Hematopoietic multipotent progenitor cell treated with erythropoietin and hydrocortisone succinate and interleukin-3 and kit ligand, for 4 days (in vitro differentiated cells): ENCODE measurements around the gene FAM98A.
A peak's percentile ranks its signal among the peaks of the same experiment; 100 is the strongest.

Experiments used
- DNase-seq: peaks from one replicate; pipeline ENCODE4 v3.0.0-alpha.2; 2015

Gene FAM98A

GRCh38 chr2:33595385-33595784 is 3.7 kb downstream of the FAM98A start:
- DNase-seq, result no peak

GRCh38 chr2:33589444-33589843 is 9.7 kb downstream of the FAM98A start:
- DNase-seq, result no peak

GRCh38 chr2:33588232-33588631 is 10.9 kb downstream of the FAM98A start:
- DNase-seq, result no peak

- no peak for DNase-seq
Measured at GRCh38 chr2:33586766-33587165, 12.3 kb downstream of the FAM98A start.

GRCh38 chr2:33583194-33583938 is 15.7 kb downstream of the FAM98A start:
- DNase-seq, result peak; percentile 80

- DNase-seq, result peak; percentile 50
Measured at GRCh38 chr2:33581872-33582271, 17.2 kb downstream of the FAM98A start.

GRCh38 chr2:33579227-33579626 is 19.9 kb downstream of the FAM98A start:
- DNase-seq, result no peak

DNA sequence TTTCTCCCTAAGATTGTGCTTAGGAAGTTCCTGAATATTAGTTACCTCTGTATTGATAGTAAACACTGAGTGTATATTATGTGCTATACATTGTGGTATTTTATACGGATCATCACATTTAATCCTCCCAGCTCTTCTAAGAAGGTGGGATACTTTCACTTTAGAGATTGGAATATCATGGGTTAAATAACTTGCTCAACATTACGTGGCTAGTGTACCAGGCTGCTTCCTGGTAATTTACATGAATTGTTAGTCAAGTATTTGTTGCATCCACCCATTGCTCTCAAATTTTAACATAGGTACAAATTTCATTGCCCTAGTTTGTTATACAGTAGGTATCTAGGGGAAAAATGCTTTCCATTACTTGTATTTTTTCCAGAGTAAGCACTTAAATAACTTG is 21.4 kb downstream of the FAM98A start:
- DNase-seq, result peak; percentile 21

DNA sequence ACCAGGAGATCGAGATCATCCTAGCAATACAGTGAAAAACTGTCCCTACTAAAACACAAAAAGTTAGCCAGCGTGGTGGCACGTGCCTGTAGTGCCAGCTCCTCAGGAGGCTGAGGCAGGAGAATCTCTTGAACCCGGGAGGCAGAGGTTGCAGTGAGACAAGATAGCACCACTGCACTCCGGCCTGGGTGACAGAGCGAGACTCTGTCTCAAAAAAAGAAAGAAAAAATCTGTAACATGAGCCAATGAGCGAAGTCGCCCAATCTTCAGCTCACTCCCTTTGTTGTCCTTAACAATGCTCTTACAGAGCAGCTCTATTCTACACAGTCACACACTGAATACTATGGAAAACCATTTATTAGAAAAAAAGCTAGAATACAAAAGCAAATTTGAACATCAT is 22.0 kb downstream of the FAM98A start:
- DNase-seq, result no peak

- DNase-seq, result no peak
Measured at GRCh38 chr2:33573657-33574056, 25.4 kb downstream of the FAM98A start.

DNA sequence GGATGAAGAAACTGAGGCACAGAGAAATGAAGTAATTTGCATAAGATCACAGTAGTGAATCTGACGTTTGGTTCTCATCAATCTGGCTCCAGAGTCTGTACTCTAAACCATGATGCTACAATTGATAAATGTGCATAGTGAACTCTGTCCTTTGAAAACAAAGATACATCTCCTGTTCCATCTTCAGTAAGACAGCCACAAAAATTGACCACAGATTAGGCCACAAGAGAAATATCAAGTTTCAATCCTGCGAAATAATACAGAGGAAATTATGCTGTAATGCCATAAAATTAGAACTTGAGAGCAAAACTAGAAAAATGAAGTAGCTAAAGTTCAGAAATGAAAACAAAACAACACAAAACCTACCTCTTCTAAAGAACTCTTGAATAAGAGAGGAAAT is 28.4 kb downstream of the FAM98A start:
- DNase-seq, result no peak

DNA sequence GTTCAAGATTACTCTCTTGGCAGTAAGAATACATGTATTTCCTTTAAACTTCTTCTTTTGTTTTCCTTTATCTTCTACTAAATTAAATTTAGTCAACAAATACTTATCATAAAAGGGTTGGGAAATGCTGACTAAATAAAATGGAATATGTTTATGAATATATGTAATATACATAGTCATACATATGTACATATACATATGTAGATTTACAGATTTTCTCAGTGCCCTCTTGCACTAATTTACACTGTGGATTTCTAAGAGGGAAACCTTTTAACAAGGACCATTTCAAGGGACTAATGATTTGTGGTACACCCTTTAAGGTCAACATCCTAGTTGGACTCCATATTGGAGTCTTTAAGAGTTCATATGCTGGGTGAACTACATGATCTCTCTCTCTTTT is 37.2 kb downstream of the FAM98A start:
- DNase-seq, result no peak

GRCh38 chr2:33560017-33560416 is 39.1 kb downstream of the FAM98A start:
- DNase-seq, result no peak

- no peak for DNase-seq
Measured at GRCh38 chr2:33559328-33559727, 39.8 kb downstream of the FAM98A start.

DNA sequence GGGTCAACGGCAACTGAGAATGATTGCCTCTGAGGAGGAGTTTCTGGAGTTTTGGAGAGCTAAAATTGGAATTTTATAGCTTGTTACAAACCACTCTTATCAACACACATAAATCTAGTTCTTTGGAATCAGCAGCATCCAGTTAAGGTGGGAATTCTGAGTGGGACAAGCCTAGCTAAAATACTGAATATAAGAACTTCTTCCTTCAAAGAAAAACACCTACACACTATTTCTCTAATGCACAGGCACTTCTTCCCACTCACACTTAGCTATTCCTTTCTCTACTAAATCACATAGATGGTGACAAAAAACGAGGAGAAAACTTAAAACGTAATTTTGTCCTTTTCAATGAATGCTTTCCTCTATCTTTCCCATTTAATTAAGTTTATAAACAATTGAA is 43.4 kb downstream of the FAM98A start:
- no peak for DNase-seq

- DNase-seq, result no peak
Measured at GRCh38 chr2:33552758-33553461, 46.2 kb downstream of the FAM98A start.

DNA sequence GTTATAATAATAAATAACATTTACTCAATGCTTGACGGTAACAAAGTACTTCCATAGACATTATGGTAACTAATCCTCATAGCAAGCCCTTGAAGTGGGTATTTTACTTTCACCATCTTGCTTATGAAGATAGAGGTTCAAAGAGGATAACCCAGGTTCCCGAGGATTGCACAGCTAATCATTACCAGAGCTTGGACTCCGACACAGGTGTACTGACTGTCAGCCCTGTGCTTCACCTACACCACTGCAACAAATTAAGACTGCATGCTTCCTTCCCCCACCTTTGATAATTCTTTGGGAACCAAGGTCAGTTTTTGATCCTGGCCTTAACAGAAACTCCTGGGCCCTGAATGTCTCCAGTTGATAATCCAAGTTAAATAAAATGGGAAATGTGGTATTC is 48.9 kb downstream of the FAM98A start:
- no peak for DNase-seq

- no peak for DNase-seq
Measured at GRCh38 chr2:33541243-33541642, 57.9 kb downstream of the FAM98A start.

DNA sequence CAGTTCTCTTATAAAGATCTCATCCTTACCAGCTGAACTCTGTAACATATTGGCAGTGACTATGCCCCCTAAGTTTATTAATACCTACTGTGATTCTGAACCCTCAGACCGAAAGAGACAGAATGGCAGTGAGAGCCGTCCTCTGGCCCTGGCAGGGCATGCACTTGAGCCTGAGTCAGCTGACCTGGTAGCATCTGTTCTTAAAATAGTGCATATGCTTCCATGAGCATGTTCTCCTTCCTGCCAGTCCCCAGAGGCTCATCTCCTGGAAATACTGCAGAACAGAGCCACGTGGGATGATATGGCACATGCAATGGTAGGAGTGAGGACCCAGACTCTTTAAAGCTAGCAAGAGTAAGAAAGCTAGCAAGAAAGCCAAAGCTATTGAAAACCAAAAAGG is 63.7 kb downstream of the FAM98A start:
- no peak for DNase-seq
